GM21528 (cell line): ENCODE measurements around the gene IDH3G.

ENCODE experiments used
- ATAC-seq: cut with Tn5 transposase; IDR thresholded peaks from one replicate; pipeline ENCODE4 v1.9.1; 2021; ENCODE audit warnings: mild to moderate bottlenecking, moderate library complexity; ENCODE audit not compliant: unreplicated experiment, low FRiP score

IDH3G gene

DNA sequence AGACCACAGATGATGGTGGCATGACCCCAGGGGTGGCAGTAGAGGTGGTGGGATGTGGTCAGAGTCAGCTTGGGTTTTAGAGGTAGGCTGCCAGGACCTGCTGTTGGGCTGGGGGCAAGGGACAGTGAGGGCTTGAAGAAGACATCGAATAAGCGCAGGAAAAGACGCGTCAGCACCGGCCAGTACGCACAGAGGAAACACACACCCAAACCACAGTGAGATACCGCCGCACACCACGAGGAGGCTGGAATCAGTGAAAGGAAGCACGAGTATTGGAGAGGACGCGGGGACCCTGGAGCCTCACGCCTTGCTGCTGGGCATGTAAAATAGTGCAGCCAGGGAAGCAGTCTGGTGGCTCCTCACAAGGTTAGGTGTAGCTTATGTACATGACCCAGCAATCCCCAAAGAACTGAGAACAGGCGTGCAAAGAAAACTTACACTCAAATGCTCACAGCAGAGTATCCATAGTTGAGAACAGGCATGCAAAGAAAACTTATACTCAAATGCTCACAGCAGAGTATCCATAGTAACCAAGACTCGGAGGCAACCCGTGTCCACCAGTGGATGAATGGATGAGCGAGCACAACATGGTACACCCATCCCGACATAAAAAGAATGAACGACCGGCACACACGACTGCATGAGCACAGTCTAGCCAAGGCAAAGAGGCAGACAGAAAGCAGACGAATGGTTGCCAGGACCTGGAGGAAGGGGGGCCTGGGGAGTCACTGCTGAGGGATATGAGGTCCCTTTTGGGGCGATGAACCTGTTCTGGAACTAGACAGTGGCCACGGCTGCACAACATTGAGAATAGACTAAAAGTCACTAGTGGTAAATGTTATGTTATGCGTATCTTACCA is 22.9 kb upstream of the IDH3G start:
- no peak for ATAC-seq

DNA sequence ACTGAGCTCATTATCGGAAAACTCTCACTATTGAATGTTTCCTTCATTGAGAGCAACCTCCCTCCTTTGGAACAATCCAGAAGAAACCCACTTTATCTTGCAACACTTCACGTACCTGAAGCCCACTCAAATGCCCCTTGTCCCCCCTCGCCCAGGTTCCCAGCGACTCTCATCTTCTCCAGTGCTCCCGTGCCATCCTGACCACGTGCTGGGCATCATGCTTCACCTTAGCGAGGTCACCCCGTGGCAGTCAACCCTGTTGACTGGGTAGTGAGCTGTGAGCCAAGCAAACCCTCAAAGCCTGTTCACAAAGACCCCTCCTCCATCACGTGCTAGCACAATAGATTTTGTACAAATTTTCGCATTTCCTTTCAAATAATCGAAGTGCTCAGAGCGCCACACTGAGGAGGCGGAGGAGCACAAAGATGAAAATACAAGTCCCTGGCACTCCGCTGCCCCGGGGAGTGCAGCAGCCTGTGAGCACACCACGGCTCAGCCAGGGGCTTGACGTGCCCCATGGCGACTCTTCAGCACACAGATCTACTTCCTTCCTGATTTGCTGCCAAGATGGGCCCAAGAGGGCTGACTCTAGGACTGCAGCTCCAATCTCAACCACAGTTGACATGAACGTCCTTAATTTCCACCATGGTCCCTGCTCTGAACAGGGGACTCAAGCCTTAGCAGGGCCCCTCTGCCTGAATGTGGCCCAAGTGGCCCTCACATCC is 20.6 kb upstream of the IDH3G start:
- ATAC-seq = no peak

DNA sequence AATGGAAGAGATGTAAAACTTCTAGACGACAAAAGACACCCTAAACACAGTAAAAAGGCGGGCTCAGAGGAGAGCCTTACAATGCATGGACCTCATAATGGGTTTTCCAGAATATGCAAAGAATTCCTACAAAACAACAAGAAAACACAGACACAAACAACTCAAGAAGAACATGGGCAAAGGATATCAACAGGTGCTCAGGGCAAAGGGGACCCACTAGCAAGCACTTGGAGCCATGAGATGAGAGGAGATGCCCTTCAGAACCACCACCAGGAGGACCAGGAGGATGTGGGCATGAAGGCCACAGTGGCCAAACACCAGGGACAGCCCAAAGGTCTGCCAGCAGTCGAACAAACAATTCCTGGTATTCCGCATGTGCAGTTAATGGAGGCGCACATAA is 19.0 kb upstream of the IDH3G start:
- ATAC-seq = no peak

DNA sequence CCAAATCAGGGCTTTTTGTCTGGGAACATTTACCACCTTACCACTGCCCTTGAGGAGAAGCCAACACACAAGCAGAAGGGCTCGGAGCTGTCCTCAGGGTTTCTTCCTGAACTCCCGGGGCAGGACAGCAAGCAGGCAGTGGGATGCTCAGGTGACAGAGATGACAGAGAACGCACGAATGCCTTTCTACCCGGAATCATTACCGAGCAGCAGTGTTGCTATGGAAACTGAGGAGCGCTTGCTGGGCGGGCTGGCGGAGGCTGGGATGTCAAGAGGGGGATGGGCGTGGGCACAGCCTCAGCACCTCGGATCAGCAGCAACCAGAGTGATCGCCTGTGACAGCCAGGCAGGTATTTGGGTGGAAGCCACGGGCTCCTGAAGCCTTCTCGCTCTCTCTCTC is 18.0 kb upstream of the IDH3G start:
- no peak for ATAC-seq

DNA sequence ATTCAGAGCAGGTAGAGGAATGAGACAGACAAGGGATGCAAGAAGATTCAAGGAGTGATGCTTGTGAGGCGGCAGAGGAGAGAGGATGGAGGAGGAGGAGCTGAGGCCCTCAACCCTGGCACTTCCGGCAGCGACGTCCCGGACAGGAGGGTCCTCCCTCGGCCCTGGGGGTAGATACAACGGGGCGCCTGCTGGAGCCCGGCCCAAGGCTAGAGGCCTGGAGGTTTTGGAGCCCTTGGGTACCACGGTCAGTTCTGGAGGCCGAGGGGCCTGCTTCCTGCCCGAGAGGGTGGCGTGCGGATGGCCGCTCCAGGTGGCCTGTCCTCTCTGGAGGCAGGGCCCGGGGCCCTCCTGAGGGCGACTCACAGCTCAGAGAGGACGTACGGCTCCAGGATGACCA is 13.8 kb upstream of the IDH3G start:
- ATAC-seq = no peak

DNA sequence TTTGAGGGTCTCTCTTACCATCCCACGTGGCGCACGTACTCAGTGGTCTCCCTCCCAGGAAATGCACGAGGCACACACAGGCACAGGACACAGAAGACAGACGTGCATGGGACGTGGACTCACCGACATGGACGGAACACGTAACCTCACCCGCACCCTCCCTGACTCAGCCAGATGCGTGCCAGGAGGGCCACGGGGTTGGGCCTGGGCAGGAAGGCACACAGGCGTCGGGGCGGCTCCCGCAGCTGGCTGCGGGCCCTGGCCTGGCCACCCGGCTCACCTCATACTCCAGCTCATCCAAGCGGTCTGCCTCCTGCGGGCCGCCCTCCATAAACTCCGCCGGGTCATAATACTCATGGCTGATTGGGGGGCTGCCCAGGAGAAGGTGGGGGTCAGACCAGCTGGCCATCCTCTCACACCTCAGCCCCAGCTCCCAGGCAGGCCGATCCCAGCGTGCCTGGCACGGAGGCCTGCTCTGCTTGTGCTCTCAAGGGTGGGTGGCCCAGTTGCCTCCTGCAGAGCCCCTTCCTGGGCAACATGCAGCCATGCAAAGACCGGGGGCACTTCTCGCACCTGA is 12.9 kb upstream of the IDH3G start:
- no peak for ATAC-seq

DNA sequence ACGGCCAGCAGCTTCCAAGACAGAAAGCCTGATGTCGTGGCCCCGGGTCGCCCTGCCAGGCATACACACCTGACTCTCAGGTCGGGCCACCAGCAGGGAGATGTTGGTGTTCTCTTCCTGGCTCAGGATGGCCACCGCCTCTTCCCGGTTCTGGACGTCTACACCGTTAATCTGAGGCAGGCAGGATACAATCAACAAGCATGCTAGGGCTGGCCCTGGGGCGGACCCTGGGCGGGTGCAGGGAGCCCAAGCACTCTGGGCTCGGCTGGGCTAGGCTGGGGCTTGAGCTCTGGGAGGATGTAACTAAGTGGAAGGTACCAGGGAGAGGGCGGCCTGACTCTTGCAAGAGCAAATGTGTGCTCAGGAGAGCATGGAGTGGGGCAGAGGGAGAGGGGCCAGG is 11.3 kb upstream of the IDH3G start:
- ATAC-seq = no peak

DNA sequence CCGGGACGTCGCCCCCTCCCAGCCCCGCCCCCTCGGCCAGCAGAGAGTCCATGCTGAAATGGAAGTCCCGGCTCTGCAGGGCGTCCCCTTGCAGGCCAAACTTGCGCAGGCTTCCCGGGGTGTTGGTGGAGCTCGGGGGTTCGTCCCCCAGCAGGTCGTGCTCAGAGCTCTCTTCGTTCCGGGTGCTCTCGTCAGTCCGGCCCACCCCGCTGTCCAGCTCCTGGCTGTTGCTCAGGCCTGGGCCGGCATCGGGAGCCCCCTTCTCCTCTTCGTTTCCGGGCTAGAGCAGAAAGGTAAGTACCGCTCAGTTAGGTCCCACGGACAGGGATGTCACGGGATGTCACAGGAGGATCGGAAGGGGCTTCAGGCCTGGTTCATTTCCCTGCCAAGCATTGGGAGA is 10.4 kb upstream of the IDH3G start:
- ATAC-seq = no peak

DNA sequence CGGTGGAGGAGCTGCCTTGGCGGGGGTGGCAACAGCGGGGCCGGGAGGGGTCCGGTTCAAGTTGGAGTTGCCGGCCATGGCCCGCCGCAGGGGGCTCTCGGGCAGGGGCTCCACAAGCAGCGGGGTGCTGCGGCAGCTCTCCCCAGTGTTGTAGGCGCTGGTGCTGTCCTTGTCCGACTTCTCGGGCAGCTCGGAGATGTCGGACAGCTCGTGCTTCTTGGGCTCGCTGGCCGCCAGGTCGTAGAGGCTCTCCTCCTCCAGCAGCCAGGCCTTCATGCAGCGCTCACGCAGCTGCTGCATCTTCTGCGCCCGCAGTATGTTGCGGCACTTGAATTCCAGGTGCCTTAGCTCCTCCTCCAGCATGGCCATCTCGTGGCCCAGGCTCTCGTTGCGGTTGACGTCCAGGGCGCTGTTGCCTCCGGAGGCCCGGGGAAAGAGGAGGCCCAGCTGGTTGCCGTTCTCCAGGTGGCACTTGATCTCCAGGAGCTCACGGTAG is 10.0 kb upstream of the IDH3G start:
- ATAC-seq = no peak

DNA sequence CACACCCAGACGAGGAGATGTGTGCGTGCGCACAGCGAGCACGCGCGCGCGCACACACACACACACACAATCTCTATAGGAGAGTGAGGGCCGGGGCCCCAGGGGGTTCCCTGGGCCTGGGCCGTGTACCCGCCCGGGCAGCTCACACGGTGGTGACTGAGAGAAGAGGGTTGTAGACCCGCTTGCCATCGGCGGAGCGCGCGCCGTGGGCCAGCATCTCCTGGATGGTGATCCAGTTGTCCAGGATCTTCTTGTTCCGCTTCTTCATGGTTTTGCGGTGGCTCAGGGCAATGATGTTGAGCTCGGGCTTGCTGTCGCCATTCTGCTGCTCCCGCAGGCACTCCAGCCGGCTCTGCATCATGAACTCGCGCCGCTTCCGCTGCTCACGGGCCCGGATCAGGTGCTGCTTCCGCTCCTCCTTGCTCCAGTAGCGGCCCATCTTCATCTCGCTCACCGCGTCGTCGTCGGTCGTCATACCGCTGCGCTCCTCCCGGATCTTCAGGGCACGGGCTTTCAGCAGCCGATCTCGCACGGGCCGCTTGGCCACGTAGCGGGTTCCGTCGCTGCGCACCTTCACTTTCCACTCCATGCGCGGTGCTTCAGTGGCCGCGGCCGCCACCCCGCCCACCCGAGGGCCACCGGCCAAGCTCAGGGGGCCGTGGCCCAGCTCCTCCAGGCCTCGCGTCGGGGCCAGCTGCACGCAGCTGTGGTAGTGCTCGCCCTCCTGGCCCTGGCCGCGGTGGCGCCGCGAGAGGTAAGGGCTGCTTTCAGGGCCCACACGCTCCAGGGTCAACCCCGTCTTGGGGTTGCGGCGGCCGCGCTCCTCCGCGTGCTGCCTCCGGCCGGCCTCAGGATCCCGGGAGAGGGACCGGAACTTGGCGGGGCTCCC is 9.3 kb upstream of the IDH3G start:
- no peak for ATAC-seq

DNA sequence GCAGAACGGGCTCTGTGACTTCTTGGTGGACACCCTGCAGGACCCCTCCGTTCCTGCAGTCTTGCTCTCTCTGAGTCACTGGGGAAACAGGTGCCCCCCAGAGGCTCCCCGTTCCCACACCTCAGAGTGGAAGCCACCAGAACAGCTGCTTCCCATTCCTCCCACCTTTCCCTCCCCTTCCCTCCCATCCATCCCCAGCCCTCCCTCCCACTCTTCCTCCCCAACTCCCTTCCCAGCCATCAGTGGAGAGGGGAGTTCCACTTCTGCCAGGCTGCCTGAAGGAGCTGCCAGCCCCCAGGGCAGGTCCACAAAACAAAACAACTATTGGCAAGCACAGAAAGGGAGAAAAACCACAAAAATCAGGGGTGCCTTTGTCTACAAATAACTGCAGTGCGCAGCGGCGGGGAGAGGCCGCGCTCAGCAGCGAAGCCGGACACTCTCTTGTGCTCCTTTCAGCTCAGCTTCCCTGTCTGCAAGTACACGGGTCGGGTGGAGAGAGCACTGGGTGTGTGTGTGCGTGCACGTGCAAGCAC is 8.4 kb upstream of the IDH3G start:
- no peak for ATAC-seq

DNA sequence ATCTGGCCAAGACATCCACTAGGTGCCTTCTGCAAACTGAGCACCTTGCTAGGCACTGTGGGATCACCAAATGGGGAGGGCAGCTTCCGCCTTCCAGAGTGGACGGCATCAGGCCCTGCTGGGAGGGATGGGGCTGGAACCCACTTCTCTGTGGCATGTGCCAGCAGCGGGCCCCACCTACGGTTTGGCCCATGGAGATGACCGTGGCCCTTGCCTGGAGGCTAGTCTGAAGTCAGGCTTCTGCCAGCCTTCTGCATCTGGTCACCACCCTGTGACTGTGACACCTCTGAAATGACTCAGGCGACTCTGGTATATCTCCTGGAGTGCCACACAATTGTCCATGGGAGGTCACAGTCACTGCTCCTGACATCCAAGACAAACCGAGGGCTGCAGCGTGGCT is 7.5 kb upstream of the IDH3G start:
- no peak for ATAC-seq

DNA sequence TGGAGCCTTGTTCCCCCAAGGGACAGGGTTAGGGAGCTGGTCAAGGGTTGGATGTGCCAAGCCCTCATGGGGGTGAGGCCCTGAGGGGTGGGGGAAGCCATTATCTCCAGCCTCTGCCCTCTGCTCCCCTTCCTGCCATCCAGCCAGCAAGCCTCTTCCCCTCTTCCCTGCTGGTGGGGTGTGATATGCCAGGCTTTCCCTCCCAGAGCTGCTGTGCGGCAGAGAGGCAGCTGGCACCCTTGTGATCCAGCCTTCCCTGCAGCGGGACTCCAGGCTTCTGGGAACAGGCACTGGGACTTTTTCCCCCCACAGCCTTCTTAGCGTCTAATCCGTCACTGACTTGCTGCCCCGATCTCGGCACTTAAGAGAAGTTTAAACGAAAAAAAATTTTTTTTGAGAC is 6.6 kb upstream of the IDH3G start:
- no peak for ATAC-seq

DNA sequence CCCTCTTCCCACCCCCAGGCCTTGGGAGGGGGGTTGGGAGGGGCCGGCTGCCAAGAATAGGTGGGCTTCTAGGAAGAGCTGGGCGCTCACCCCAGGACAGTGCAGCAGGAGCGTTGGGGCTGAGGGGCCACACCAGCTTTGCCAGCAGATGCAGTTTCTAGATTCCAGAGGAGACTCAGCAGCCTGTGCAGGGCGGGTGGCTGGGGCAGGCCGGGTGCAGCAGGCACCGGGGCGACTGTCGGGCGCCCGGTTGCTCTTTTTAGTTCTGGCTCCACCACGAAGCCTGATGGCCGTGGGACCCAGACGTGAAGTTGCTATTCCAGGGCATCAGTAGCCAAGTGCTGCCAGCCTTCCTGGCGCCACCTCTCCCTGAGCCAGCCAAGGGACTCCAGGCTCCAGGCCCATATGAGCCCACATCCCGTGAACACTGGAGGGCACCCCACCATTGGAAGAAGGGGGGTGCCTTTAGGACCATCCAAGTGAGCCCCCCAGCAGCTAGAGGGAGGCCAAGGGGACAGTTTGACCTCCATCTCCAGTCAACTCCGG is 6.1 kb upstream of the IDH3G start:
- ATAC-seq = no peak

DNA sequence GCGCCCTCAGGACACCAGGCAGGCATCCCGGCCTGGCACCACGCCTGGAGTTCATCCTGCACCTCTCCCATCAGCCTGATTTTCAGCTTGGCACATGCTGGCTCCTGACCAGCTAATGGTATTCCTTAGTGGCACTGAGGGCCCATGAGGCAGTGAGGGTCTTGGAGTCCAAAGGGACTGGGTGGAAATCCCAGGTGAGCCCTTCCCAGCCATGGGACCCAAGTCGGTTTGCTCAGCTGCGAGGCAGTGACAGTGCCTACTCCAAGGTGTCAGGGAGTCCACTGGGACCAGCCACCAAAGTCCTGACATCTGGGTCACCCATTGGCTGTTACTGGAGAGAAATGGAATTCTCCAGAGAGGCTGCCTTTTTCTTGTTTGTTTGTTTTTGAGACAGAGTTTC is 5.2 kb upstream of the IDH3G start:
- no peak for ATAC-seq

DNA sequence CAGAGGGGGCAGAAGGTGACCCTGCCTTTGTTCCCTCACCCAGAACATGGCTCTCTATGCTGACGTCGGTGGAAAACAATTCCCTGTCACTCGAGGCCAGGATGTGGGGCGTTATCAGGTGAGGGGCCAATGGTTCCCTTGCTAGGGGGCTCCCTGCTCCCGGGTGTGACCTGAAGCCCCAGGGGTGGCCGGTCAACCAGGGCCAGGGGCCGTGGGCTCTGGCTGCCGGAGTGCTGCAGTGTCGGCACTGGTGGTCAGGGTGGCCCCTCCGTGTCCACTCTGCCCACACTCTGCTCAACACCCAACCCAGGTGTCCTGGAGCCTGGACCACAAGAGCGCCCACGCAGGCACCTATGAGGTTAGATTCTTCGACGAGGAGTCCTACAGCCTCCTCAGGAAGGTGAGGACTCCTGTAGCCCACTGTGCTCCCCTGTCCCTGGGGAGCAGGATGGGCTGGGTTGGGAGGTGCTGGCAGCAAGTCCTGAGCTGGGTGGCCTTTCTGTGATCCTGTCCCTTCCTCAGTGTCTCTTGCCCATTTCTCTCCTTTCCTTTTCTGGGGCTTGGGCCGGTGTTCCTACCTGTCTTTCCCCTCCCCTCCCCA is 3.3 kb upstream of the IDH3G start:
- ATAC-seq = no peak

DNA sequence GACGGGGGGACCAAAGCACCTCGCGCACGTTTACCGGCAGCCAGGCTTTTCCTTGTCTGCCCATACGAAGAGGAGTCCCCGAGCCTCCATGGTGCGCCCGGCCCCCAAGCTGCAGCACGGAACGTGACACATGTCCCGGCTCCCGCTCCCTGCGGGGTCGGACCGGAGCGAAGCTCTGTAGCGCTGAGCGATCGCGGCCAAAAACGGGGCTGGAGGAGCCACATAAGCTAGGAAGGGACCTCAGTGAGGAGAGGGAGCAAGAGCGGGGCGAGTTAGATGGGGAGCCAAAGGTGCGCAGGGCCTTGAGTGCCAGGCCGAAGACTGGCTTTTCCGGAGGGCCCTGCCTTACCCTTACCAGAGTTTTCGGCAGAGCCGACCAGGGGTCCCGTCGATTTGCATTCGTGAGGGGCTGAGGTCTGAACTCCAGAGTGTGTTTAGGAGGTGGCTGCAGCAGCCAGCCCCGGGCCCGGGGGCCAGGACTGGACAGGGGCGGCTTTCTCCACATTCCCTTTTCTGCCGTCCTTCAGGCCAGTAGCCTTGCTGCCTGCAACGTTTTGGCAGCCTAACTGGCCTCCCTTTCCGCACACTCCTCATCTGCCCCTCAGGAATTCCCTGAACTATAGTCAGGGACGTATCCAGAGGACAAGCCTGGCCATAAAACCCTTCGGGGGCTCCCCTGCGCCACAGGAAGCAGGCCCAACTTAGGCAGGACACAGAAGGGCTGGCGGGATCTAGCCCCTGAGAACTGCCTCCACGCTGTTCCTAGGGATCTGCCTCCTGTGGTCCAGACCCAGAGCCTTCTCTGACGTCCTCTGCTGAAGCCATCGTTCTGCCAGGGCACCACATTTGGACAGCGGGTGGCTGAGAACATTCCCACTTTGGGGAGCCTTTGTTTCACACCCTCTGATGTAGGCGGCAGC is 982 bp upstream of the IDH3G start:
- no peak for ATAC-seq

DNA sequence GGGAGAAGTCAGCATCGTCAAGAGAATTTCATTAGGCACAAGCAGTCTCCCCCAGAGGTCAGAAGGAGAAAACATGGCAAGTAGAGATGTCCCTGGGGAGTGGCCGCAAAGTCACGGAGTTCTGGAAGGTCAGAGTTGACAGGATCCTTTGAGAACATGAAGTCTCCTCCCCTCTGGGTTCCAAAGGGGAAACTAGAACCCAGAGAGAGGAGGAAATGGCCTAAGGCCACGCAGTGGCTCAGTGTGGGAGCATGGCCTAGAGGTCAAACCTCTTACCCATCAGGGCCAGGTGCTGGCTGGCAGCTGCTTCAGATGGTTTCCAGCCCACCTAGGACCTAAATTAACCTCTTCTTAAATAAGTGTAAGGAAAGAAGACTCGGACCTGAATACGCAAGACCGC is 884 bp downstream of the IDH3G start:
- ATAC-seq = no peak

DNA sequence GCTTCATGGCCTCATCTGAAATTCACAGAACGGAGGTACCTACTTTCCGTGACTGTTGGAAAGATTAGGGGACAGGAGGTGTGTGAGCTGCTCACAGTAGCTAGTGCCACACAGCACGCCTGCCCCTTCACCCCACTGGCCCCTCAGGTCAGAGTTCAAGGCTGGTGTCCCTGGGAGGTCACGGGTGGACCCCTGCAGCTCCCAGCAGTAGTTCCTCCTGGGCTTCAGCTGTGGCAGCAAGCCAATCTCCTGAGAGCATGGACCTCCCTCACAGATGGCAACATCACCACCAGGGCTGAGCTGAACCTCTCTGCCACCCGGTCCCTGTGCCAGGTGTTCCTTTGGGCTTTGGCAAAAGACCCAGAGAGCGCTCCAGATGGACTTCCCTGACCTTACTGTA is 1.8 kb downstream of the IDH3G start:
- no peak for ATAC-seq
